HAP-1 (cell line): ENCODE data around the gene CRYBG2.
"Not testable (repeated sequence)": the region's sequence is repeated elsewhere in the genome, so short reads cannot be mapped to it uniquely, and the experiment has no call there.

ENCODE experiments used
- DNase-seq, 2 experiments: peaks; one replicate each; pipeline ENCODE4 v3.0.0-alpha.2; 2016 to 2020; ENCODE audit warnings: low spot score in 2 of 2
- H3K27me3 ChIP-seq: fragments of 250-450 bp; sonication (Bioruptor Pico); 2 replicates; pipeline ENCODE4 v1.5.1; 2020; ENCODE audit warnings: low read depth, mild to moderate bottlenecking, moderate library complexity
- H3K36me3 ChIP-seq: fragments of 250-450 bp; sonication (Bioruptor Pico); replicated peaks from 2 replicates; pipeline ENCODE4 v1.5.1; 2020; ENCODE audit warnings: mild to moderate bottlenecking
- H3K4me1 ChIP-seq: fragments of 250-450 bp; sonication (Bioruptor Pico); 2 replicates; pipeline ENCODE4 v1.5.1; 2020; ENCODE audit warnings: mild to moderate bottlenecking
- H3K4me3 ChIP-seq: fragments of 250-450 bp; sonication (Bioruptor Pico); 2 replicates; pipeline ENCODE4 v1.5.1; 2020; ENCODE audit warnings: mild to moderate bottlenecking, moderate library complexity
- H3K9me3 ChIP-seq: fragments of 250-450 bp; sonication (Bioruptor Pico); 2 replicates; pipeline ENCODE4 v1.5.1; 2020; ENCODE audit warnings: mild to moderate bottlenecking, moderate library complexity
- in situ Hi-C: fragments of 300-500 bp; cut with MboI; formaldehyde crosslinking; loops from 3 replicates; pipeline ENCODE4 v1.14.3; 2020; ENCODE audit warnings: low sequenced_read_pairs, inconsistent platforms, mixed read lengths

CRYBG2 gene

DNA sequence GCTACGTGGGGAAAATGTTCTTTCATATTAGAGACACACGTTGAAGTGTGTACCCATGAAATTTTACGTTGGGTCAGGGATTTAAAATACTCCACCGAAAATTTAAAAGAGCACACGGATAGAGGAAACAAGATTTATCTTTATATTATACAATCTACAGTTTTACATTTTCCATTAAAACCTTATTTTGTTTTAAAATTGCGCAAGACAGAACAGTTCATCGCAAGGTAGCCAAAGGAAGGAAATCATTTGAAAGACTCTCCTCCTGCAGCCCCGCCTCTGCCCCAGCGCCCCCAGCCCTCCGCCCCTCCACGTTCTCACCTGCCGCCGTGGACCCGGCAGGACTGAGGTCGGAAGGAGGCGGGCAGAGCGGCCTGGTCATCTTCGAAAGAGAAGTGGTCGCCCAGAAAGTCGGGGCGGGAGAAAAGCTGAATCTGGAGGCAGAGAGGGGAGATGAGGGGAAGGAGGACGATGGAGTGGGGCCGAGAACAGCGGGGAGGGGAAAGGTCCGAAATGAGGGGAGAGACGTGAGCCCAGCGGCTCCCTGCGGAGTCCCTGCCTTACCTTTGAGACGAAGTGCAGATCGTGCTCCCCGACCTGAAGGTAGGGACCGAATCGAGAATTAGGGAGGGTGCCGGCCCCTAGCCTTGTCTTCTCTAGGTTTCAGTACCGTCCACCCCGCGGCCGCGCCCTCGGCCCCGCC, 18.0 kb downstream of the CRYBG2 start:
- Histone ChIP-seq H3K27me3 (no peaks in the 10 kb centered on the region), H3K4me3 (peak overlapping the region; percentile 42), H3K4me1 (peaks cover 10% of the 10 kb centered on the region), H3K36me3 (no peaks in the 10 kb centered on the region), H3K9me3 (no peaks in the 10 kb centered on the region)
- no peak for DNase-seq
- in situ Hi-C loops, result no loop called here

- H3K4me1 ChIP-seq, H3K36me3 ChIP-seq, H3K9me3 ChIP-seq, in situ Hi-C loops, H3K27me3 ChIP-seq, DNase-seq, H3K4me3 ChIP-seq: not testable (repeated sequence)
Observed at GRCh38 chr1:26333312-26333711, 20.6 kb downstream of the CRYBG2 start.

- no peaks in the 10 kb centered on the region for H3K36me3 ChIP-seq
- no peaks in the 10 kb centered on the region for H3K9me3 ChIP-seq
- in situ Hi-C loops, result no loop called here
- no peak overlapping the region for H3K4me3 ChIP-seq
- DNase-seq, result no peak
- no peaks in the 10 kb centered on the region for H3K27me3 ChIP-seq
- no peaks in the 10 kb centered on the region for H3K4me1 ChIP-seq
Observed at GRCh38 chr1:26330276-26330675, 23.7 kb downstream of the CRYBG2 start.

GRCh38 chr1:26329380-26329779, 24.6 kb downstream of the CRYBG2 start:
- H3K36me3 ChIP-seq, H3K9me3 ChIP-seq, H3K4me1 ChIP-seq, in situ Hi-C loops, H3K4me3 ChIP-seq, DNase-seq, H3K27me3 ChIP-seq: not testable (repeated sequence)

DNA sequence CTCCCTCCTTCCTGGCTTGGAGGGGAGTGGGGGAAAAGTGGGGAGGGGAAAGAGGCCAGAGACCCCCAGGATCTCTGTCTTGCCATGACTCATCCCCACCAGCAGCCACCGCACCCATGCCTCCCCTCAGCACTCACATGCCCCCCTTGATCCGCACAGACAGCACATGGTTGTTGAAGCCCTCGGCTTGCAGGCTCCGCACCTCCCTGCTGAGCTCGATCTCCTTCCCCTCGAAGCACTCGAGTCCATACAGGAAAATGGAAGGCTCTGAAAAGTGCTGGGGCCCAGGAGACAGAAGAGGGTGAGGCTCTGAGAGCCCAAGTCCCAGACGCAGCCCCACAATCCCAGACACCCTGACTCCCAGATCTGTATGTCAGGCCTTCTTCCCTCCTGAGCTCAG, 25.3 kb downstream of the CRYBG2 start:
- Histone ChIP-seq H3K27me3 (no peaks in the 10 kb centered on the region), H3K4me3 (no peak overlapping the region), H3K4me1 (no peaks in the 10 kb centered on the region), H3K9me3 (no peaks in the 10 kb centered on the region), H3K36me3 (no peaks in the 10 kb centered on the region)
- DNase-seq, result no peak
- in situ Hi-C loops, result no loop called here

DNA sequence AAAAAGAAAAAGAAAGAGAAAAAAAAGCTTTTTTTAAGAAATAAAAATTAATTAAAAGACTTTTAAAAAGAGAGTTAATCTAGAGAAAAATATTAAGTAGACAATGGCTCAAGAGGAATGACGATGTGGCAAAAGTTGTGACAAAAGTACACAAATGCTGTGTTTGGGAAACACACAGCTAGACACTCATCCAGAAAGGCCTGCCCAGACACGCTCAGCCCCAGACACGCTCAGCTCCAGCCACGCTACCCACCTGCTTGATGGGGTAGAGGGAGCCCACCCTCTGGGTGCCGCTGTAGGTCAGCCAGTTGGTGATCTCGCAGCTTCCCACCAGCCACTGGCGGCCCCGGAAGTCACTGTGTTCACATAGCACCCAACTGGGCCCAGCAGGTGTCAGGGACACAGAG, 26.0 kb downstream of the CRYBG2 start:
- in situ Hi-C loops, result no loop called here
- H3K4me1 ChIP-seq, result no peaks in the 10 kb centered on the region
- DNase-seq, result no peak
- no peaks in the 10 kb centered on the region for H3K36me3 ChIP-seq
- no peaks in the 10 kb centered on the region for H3K9me3 ChIP-seq
- no peak overlapping the region for H3K4me3 ChIP-seq
- no peaks in the 10 kb centered on the region for H3K27me3 ChIP-seq

- Histone ChIP-seq H3K27me3 (no peaks in the 10 kb centered on the region), H3K9me3 (no peaks in the 10 kb centered on the region), H3K4me1 (no peaks in the 10 kb centered on the region), H3K4me3 (no peak overlapping the region), H3K36me3 (no peaks in the 10 kb centered on the region)
- in situ Hi-C loops, result no loop called here
- no peak for DNase-seq
Observed at GRCh38 chr1:26324550-26324949, 29.4 kb downstream of the CRYBG2 start.

- in situ Hi-C loops, result no loop called here
- Histone ChIP-seq H3K4me1 (no peaks in the 10 kb centered on the region), H3K9me3 (no peaks in the 10 kb centered on the region), H3K36me3 (no peaks in the 10 kb centered on the region), H3K4me3 (no peak overlapping the region), H3K27me3 (no peaks in the 10 kb centered on the region)
- no peak for DNase-seq
Observed at GRCh38 chr1:26323382-26323781, 30.5 kb downstream of the CRYBG2 start.

GRCh38 chr1:26322042-26322331, 31.9 kb downstream of the CRYBG2 start:
- DNase-seq, result no peak
- Histone ChIP-seq H3K4me1 (no peaks in the 10 kb centered on the region), H3K36me3 (no peaks in the 10 kb centered on the region), H3K27me3 (no peaks in the 10 kb centered on the region), H3K4me3 (no peak overlapping the region), H3K9me3 (no peaks in the 10 kb centered on the region)
- in situ Hi-C loops, result no loop called here

GRCh38 chr1:26321315-26322041, 32.5 kb downstream of the CRYBG2 start:
- no peak overlapping the region for H3K4me3 ChIP-seq
- in situ Hi-C loops, result no loop called here
- no peaks in the 10 kb centered on the region for H3K9me3 ChIP-seq
- no peaks in the 10 kb centered on the region for H3K4me1 ChIP-seq
- DNase-seq, result peak; percentile 68 to 94
- no peaks in the 10 kb centered on the region for H3K27me3 ChIP-seq
- H3K36me3 ChIP-seq, result no peaks in the 10 kb centered on the region

DNA sequence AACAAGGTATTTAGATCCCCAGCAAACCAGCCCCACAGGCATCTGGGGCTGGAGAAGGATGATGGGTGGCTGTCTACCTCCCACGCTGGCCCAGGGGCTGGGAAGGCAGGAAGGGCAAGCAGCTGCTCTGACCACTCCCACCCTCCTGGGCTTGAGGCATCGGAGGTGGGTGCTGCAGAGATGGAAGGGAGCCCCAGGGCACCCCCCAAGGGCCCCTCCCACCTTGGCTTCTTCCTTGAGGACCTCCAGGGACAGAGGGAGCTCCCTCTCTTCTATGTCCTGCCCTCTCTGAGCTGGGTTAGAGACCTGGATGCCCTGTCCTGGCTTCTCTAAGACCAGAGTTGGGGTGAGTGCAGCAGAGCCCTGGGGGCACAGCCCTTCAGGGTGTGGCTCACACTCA, 33.0 kb downstream of the CRYBG2 start:
- H3K9me3 ChIP-seq, result no peaks in the 10 kb centered on the region
- no peaks in the 10 kb centered on the region for H3K4me1 ChIP-seq
- H3K27me3 ChIP-seq, result no peaks in the 10 kb centered on the region
- H3K36me3 ChIP-seq, result no peaks in the 10 kb centered on the region
- no peak overlapping the region for H3K4me3 ChIP-seq
- DNase-seq, result no peak
- in situ Hi-C loops, result no loop called here

DNA sequence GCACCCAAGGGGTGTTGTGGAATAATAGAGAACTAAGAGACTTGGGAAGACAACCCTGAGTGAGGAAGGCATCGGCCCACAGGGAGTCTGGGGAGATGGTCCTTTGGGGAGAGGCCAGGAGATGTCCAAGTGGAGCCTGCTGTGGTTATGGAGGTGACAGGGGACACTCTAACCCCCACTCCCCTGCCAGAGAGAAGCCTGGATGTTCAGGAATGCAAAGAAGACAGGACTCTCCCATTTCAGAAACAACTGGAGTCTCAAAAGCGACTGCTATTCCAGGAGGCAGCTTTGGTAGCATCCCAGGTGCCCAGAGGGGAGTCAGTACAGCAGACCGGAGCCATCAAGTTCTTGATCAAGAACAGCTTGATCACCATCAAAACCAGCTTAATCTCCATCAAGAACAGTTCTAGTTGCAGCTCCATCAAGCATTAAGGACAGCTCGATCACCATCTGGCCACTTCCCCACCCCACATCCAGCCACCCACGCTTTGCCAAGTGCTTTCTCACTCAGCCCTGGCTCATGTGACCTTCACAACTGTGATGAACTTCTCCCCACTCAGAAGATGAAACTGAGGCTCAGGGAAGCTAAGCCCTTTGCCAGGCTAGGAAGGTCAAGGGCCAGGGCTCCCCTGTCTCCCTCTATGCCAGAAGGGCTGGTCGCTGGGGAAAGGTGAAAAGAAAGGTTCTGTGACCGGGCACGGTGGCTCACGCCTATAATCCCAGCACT, 35.4 kb downstream of the CRYBG2 start:
- DNase-seq, result no peak
- no peak overlapping the region for H3K4me3 ChIP-seq
- in situ Hi-C loops, result no loop called here

GRCh38 chr1:26317612-26318337, 36.2 kb downstream of the CRYBG2 start, which contains the start of gene CD52:
Gene CD52, plus strand, starts transcription at chr1:26317958. Its CDS starts 60 bp downstream, at chr1:26318018.
- no peaks in the 10 kb centered on the region for H3K4me1 ChIP-seq
- in situ Hi-C loops, result no loop called here
- no peaks in the 10 kb centered on the region for H3K27me3 ChIP-seq
- H3K36me3 ChIP-seq, result no peaks in the 10 kb centered on the region
- no peak within 1 kb of the TSS for H3K4me3 ChIP-seq
- no peak for DNase-seq
- H3K9me3 ChIP-seq, result no peaks in the 10 kb centered on the region

More for the DNA sequence above, 35.4 kb downstream of the CRYBG2 start:
- Histone ChIP-seq H3K36me3 (no peaks in the 10 kb centered on the region), H3K27me3 (no peaks in the 10 kb centered on the region), H3K9me3 (no peaks in the 10 kb centered on the region), H3K4me1 (no peaks in the 10 kb centered on the region)

DNA sequence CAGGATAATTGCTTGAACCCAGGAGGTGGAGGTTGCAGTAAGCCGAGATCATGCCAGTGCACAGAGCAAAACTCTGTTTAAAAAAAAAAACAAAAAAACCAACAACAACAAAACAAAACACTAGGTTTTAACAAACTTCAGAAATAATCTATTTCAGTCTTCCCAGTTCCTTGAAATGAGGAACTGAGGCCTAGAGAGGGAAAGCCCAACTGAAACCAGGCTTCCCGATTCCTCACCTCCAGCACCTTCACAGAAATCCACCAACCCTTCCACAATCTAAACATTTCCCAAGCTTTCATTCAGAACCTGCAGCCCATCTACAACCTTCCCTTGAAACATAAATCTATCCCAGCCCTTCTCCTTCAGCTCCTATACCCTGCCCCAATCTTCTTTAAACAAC, 36.8 kb downstream of the CRYBG2 start:
- in situ Hi-C loops, result no loop called here
- Histone ChIP-seq H3K4me1 (no peaks in the 10 kb centered on the region), H3K4me3 (no peak overlapping the region), H3K9me3 (no peaks in the 10 kb centered on the region), H3K36me3 (no peaks in the 10 kb centered on the region), H3K27me3 (no peaks in the 10 kb centered on the region)
- DNase-seq, result no peak
